K562 (cell line): ENCODE data around the gene ERC2. TPM values are rescaled to one million over a fixed set of nuclear protein-coding genes. Genes with fewer than 3 reads are reported as not detected.

ENCODE experiments used
- HINFP ChIP-seq: fragments of 450-650 bp; conservative IDR thresholded peaks from 2 replicates; pipeline ENCODE4 v1.6.1; 2016; ENCODE audit warnings: missing genetic modification characterization, low read depth, mild to moderate bottlenecking, control low read depth, missing compliant biosample characterization
- MAZ ChIP-seq, 2 experiments: fragments of 450-650 bp in 1 of 2; sonication (generic) in 1 of 2; formaldehyde crosslinking; IDR thresholded peaks in 1 of 2; conservative IDR thresholded peaks in 1 of 2; 2 replicates each; pipeline versions ENCODE4 v1.4.0 to v1.5.0; 2020; ENCODE audit warnings: mild to moderate bottlenecking in 1 of 2, missing genetic modification reagents in 1 of 2
- SREBF1 ChIP-seq: fragments of 150-350 bp; IDR thresholded peaks from 2 replicates; pipeline ENCODE4 v1.6.1; 2014; ENCODE audit warnings: antibody characterized with exemption, low read depth, low read length, borderline replicate concordance
- ZBTB40 ChIP-seq, 2 experiments: fragments of 450-650 bp in 1 of 2; sonication (generic) in 1 of 2; formaldehyde crosslinking in 1 of 2; IDR thresholded peaks; 2 replicates each; pipeline versions ENCODE4 v1.7.1 to v1.9.0; 2016 to 2022; ENCODE audit warnings: inconsistent platforms in 1 of 2, mild to moderate bottlenecking in 1 of 2, missing genetic modification reagents in 1 of 2
- polyA plus RNA-seq, 8 experiments: library from polyadenylated mRNA; depleted of rRNA in 4 of 8; stranded (reverse) in 5 of 8; unstranded in 3 of 8; fragments of >200 nt; fragmentation: Nextera tagmentation in 2 of 8; fragmentation: Illumina TruSeq in 1 of 8; extraction: Ambion mirVana in 2 of 8; extraction: Trizol in 1 of 8; gene quantifications; 2 replicates each; pipeline versions ENCODE4 v1.2.1 to v1.2.3, GENCODE V29; 2011 to 2014; ENCODE audit warnings: inconsistent platforms in 1 of 8, missing spikeins in 1 of 8
- total RNA-seq, 7 experiments: library from RNA; depleted of rRNA in 6 of 7; stranded (reverse); fragments of >200 nt in 6 of 7; fragmentation: Illumina TruSeq in 2 of 7; extraction: Trizol in 2 of 7; gene quantifications; 2 replicates each; pipeline versions ENCODE4 v1.2.1 to v1.2.3, GENCODE V29; 2011 to 2021; ENCODE audit warnings: low replicate concordance in 1 of 7

Gene ERC2
- total and polyA plus RNA-seq, 9 of the 15 experiments (the other 6 are each of a cell fraction or from before 2014, with no cell fraction given) = 0.04 to 0.18 (median 0.07) TPM; not detected in 2

- TF ChIP-seq ZBTB40 (IDR thresholded peaks at IDR 0.05) (no peak), ZBTB40 (CRISPR knock-in tag; IDR thresholded peaks at IDR 0.05) (no peak), MAZ (CRISPR knock-in tag; conservative IDR thresholded peaks at IDR 0.05 in 1 of 2, IDR thresholded peaks at IDR 0.05 in 1 of 2) (no peak), HINFP (tag) (no peak), SREBF1 (no peak)
Measured at GRCh38 chr3:55571913-55572312, 896.4 kb downstream of the ERC2 start (continued).
